Endothelial cell of umbilical vein (primary cell): ENCODE results near the gene FXYD6.

Experiments
- EZH2 ChIP-seq: IDR thresholded peaks from 2 replicates; pipeline ENCODE4 v1.6.1; 2012; ENCODE audit warnings: borderline replicate concordance, low read depth, mild to moderate bottlenecking, moderate library complexity, low read length, inconsistent platforms; ENCODE audit not compliant: severe bottlenecking
- JUN ChIP-seq: IDR thresholded peaks from 2 replicates; pipeline ENCODE4 v1.6.1; 2011; ENCODE audit warnings: borderline replicate concordance, low read depth; ENCODE audit not compliant: insufficient read length, insufficient read depth
- POLR2AphosphoS5 ChIP-seq: IDR thresholded peaks from 2 replicates; pipeline ENCODE4 v1.6.1; 2012; ENCODE audit warnings: low read depth, mild to moderate bottlenecking, control low read depth, low read length, moderate library complexity; ENCODE audit not compliant: insufficient read depth
- TF ChIP-seq, protein P1 (sequence below), 2 donors: IDR thresholded peaks; 1 replicate in 1 of 2; 2 replicates in 1 of 2; pipeline ENCODE4 v1.5.1; 2011; ENCODE audit warnings: low read length in 2 of 2, mild to moderate bottlenecking in 2 of 2, moderate library complexity in 2 of 2, control low read depth in 1 of 2, inconsistent platforms in 1 of 2, low read depth in 1 of 2; ENCODE audit not compliant: insufficient read depth in 1 of 2; ENCODE audit errors: extremely low read depth in 1 of 2

- TF ChIP-seq, protein P1, sequence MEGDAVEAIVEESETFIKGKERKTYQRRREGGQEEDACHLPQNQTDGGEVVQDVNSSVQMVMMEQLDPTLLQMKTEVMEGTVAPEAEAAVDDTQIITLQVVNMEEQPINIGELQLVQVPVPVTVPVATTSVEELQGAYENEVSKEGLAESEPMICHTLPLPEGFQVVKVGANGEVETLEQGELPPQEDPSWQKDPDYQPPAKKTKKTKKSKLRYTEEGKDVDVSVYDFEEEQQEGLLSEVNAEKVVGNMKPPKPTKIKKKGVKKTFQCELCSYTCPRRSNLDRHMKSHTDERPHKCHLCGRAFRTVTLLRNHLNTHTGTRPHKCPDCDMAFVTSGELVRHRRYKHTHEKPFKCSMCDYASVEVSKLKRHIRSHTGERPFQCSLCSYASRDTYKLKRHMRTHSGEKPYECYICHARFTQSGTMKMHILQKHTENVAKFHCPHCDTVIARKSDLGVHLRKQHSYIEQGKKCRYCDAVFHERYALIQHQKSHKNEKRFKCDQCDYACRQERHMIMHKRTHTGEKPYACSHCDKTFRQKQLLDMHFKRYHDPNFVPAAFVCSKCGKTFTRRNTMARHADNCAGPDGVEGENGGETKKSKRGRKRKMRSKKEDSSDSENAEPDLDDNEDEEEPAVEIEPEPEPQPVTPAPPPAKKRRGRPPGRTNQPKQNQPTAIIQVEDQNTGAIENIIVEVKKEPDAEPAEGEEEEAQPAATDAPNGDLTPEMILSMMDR (IDR thresholded peaks at IDR 0.05; ENCODE audit: extremely low read depth in 1 of 2, insufficient read depth in 1 of 2, low read depth in 1 of 2, low read length in 2 of 2) = no peak
- no peak for TF ChIP-seq POLR2AphosphoS5
- no peak for TF ChIP-seq JUN
- no peak for TF ChIP-seq EZH2
These were observed 32.6 kb upstream of the FXYD6 start for GRCh38 chr11:117908959-117909610.
